NCI-H2227 treated with DMSO at 0.1 percent for 48 hours (cell line): Measurements from ENCODE around the gene KIF7.
A peak's percentile ranks its signal among the peaks of the same experiment; 100 is the strongest.
"Not testable (repeated sequence)": the region's sequence is repeated elsewhere in the genome, so short reads cannot be mapped to it uniquely, and the experiment has no call there.

Experiments used
- DNase-seq: peaks from one replicate; lab custom pipeline; 2025; lab: John Stamatoyannopoulos, UW

KIF7 gene

DNA sequence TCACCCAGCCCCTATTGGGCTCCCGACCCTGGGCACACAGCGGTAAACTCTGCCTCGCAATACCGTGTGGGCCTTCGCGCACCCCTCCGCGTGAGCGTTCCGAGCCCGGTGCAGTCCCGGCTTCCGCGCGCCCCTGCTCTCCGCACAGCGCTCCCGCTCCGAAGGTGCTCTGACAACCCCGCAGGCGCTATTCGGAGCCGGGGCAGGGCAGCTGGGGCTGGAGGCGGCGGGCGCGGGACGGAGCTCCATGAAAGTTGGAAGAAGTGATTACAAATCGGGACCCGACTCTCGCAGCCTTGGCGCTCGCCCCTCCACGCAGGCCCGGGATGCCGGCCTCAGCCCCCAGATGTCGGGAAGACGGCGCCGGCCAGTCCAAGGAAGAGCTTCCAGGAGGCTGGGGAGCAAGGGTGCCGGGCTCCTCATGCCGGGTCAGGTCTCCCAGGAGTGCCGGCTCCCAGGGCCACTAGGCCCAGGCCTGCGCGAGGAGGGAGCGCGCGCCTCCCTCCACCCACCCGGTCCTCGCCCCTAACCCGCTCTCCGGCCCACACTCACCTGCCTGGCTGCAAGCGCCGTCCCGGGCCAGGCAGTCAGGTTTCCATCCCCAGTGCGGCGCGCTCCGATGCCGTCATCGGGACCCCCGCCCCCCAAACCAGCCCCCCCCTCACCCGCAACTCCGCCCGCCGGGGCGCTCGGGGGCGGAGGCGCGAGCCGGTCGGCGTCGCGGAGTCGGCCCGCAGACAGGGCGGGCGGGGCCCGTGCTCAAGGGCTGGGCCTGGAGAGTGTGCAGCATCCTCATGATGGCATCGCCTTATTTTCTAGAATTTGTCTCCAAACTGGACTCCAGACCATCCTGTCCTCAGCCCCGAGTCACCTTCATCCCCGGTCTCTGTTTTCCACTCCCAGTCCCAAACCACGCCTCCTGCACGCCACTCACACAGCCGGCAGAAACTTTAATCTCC lies at the start of gene KIF7:
Gene KIF7, minus strand, starts transcription at position 621 of the 959 bp plus-strand sequence. CDS start 2,537 bp downstream, outside the sequence.
- peak; percentile 41 for DNase-seq

DNA sequence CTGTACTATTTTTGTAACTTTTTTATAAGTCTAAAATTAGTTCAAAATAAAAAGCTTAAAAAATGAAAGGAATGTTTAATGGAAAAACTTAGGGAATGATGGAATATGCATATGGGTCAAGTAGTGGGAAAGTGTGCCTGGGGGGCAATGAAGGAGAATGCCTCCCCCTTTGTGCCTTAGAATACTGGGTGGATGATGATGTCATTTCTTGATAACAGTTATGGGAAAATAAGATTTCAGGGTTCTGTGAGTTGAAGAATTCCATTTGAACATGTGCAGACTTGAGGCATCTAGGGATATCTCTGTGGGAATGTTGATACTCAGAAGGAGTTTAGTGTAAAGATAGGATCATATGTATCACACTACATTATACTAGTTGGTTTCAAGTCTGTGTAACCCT lies 49.1 kb upstream of the KIF7 start:
- DNase-seq, result no peak

DNA sequence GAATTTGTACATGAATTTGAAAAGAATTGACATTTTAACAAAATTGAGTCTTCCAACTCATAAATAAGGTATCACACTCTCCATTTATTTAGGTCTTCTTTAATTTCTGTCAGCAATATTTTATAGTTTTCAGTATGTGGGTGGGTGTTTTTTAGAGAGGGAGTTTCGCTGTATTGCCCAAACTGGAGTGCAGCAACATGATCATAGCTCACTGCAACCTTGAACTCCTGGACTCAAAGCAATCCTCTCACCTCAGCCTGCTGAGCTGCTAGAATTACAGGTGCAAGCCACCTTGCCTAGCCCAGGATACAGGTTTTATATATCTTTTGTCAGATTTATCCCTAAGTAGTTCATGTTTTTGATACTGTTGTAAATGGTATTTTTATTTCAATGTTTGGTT lies 39.9 kb upstream of the KIF7 start:
- no peak for DNase-seq

- DNase-seq, result no peak
Measured at GRCh38 chr15:89693696-89694095, 38.4 kb upstream of the KIF7 start.

GRCh38 chr15:89693091-89693490 lies 37.8 kb upstream of the KIF7 start:
- DNase-seq, result no peak

GRCh38 chr15:89690276-89691218 lies 35.3 kb upstream of the KIF7 start, which contains the start of the genes PEX11A and WDR93:
Gene PEX11A, minus strand, starts transcription at chr15:89690754. Its CDS starts 122 bp downstream, at chr15:89690632.
Gene WDR93, plus strand, starts transcription at chr15:89690811. Its CDS starts 10,936 bp downstream, at chr15:89701747.
- DNase-seq, result peak; percentile 67

DNA sequence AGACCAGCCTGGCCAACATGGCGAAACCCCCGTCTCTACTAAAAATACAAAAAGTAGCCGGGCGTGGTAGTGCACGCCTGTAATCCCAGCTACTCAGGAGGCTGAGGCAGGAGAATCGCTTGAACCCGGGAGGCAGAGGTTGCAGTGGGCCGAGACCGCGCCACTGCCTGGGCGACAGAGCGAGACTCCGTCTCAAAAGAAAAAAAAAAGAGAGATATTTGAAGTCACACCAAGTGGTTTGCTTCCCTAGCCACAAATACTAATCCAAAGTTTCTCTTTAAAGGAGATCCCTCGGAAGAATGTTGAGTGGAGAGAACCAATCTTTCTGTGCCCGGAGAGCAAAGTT lies 34.6 kb upstream of the KIF7 start:
- DNase-seq, result not testable (repeated sequence)

DNA sequence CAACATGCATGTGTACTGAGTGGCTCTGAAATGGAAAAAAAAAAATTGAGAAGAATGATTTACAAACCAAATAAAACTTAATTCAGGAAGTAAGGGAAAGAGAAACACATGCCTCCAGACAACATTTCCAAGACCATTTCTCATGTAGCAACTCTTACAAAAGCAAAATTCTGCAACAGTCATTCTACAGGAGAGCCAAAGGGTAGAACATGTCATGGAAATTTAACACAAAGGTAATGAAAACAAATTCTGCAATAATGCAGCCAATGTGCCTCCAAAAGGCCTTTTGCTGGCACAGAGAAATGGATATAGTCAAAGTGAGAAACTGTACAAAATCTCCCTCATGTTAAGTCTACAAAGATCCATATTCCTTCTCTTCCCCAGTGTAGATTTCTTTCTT lies 31.3 kb upstream of the KIF7 start:
- no peak for DNase-seq

DNA sequence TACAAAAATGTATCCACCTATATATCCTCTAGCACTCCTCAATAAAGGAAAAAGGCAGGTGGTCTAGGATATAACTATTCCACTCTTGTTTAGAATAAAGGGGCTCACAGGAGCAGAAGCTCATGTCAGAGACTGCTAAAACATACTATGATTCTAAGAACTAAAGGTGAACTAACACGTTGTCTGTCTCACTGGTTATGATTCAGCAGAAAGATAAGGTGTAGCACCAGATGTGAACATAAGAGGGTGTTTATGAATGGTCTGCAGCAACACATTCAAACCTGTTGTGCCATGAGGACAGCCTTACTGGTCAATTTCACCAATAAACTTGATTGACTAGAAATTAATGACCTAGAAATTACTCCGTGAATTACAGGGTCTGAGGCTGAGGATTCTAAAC lies 30.7 kb upstream of the KIF7 start:
- no peak for DNase-seq

GRCh38 chr15:89681146-89681545 lies 25.9 kb upstream of the KIF7 start:
- no peak for DNase-seq

DNA sequence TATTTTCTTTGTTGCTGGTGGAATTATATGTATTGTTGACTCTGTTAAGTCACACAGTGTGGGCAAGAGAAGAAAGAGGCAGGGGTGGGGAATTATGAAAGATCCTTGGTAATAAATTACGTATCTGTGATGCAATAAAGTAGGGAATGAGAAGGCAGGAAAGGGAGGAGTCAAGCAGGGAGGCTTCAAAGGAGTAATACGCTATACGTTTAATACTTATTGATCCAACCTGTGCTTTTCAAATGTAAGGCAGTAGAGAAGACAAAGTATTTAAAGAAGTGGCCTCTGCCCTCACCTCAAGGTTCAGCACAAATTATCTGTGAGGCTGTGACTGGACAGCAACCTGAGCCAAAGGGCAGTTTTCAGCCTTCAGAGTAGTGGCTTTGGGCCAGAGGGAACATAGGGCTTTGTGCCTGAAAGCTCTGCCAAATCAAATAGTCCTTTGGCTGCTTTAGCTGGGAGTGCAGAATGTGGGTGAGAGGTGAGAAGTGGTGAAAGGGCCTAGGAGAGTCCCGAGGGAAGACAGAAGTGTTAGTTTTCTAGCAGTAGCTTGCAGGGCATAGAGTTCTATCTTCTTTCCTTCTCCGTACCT lies 25.1 kb upstream of the KIF7 start:
- DNase-seq, result no peak

- DNase-seq, result no peak
Measured at GRCh38 chr15:89679212-89679611, 23.9 kb upstream of the KIF7 start, which contains the start of gene PLIN1. Gene PLIN1, minus strand, starts transcription at chr15:89679367. Its CDS starts 1,878 bp downstream, at chr15:89677489.

- DNase-seq, result no peak
Measured at GRCh38 chr15:89677381-89677780, 22.1 kb upstream of the KIF7 start.

GRCh38 chr15:89675606-89676005 lies 20.3 kb upstream of the KIF7 start:
- DNase-seq, result no peak

GRCh38 chr15:89674526-89674925 lies 19.3 kb upstream of the KIF7 start:
- DNase-seq, result no peak

DNA sequence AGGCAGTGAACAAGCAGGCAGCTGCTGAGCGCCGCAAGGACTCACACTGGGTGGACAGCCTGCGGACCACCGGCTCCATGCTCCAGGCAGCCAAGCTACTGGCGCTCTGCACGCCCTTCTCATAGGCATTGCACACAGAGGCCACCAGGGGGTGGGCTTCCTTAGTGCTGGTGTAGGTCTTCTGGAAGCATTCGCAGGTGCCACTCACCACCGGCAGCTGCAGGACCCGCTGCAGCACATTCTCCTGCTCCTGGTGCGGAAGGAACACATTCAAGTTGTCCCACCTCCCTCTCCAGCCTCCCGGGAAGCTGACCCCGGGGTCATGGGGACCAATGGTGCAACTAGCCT lies 17.9 kb upstream of the KIF7 start:
- DNase-seq, result no peak

DNA sequence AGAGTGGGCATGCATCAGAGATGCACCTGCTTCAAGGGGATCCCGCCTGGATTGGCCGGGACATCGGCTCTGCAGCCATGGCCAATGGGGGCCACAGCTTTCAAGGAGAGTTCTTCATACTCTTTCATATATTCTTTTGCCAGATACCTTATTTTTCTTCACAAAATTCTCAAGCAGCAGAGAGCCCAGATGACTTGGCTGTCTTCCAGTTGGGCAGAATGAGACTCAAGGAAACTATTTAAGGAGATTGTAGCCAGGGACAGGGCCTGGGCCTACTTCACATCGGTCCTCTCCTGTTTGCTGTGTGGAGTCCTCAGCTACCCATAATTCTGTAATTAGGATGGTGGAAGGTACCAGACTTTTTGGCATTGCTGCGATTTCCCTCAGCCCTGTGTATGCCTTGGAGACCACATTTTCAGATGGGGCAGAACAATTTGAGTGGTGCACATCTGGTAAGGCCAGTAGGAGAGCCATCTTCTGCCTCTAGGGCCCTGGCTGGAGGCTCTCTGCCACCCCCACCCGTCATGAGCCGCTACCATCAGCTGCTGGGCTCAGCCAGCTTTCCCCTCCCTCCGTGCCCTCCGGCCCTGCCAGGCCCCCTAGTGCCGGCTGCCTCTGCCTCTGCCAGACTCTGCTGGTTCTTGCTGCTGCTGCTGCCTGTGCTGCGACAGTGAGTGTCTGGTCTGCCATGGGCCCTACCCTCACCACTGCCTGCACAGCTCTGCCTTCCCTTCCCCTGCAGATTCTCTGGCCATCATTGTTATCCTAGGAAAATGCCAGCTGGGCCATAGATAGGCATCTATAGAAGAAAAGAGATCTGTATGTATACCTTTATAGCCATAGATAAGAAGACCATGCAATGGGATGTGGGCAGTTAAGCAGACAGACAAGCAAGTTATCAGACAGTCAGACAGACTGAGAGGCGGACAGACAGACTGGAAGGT lies 17.2 kb upstream of the KIF7 start:
- no peak for DNase-seq

DNA sequence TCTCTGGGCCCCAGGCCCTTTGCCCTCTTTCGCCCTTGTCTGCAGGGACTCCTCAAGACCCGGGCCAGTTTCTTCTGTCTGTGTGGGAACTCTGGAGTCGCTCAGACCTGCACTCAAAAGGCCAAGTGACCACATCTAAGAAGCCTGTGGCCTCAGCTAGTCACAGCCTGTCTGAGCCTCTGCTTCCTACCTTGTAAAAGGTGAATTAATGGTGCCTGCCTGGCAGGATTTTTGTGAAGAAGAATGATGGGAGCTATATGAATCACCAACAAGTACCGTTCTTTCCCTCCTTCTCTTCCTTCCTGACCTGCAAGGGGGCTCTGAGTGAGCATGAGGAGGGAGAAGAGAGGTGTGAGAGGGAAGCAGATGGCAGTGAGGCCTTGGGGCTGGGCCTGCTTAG lies 16.4 kb upstream of the KIF7 start:
- no peak for DNase-seq

GRCh38 chr15:89670971-89671560 lies 15.8 kb upstream of the KIF7 start:
- no peak for DNase-seq

DNA sequence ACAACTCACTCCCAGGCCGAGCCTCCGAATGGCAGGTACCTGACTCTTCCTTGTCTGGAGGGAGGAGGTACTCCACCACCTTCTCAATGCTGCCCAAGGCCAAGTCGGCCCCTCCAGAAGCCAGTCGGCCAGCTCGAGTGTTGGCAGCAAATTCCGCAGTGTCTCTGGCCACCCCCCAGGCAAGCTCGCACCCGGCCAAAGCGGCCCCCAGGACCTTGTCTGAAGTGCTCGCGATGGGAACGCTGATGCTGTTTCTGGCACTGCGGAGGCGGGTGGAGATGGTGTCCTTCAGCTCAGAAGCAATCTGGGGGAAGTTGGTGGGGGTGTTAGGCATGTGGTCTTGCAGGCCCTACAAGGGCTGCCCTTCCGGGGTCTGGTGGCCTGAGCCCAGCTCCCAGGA lies 14.7 kb upstream of the KIF7 start:
- no peak for DNase-seq
